Endothelial cell of umbilical vein (primary cell): ENCODE data around the gene YWHAH. TPM values are rescaled to one million over a fixed set of nuclear protein-coding genes. Genes with fewer than 3 reads are reported as not detected.

Source experiments
- BruUV-seq: library from RNA; stranded (reverse); fragments of 400-500 nt; replicated peaks from 2 replicates; lab custom pipeline; 2021; lab: Mats Ljungman, UMichigan
- CTCF ChIA-PET: fragments of 300-600, 350-600 bp; sonication (Branson Sonifier 250); formaldehyde crosslinking; loops from one replicate; lab custom pipeline; 2021; ENCODE audit warnings: antibody characterized with exemption, inconsistent platforms; lab: Charles Lee
- POLR2A ChIA-PET: fragments of 300-600, 350-600 bp; sonication (Branson Sonifier 250); formaldehyde crosslinking; loops from one replicate; lab custom pipeline; 2021; ENCODE audit warnings: antibody characterized with exemption, inconsistent platforms; lab: Charles Lee
- DNase-seq: peaks from one replicate; pipeline ENCODE4 v3.0.0-alpha.2; 2011; ENCODE audit warnings: low read depth, low spot score
- FAIRE-seq: peaks from 2 replicates; lab custom pipeline; 2011; peaks lifted over from hg19 to GRCh38; lab: Jason Lieb, UNC
- H2AFZ ChIP-seq: 2 replicates; pipeline ENCODE4 v1.6.0; 2012; ENCODE audit warnings: low read depth, low read length, control low read depth, inconsistent platforms
- H3K27ac ChIP-seq: 2 replicates; pipeline ENCODE4 v1.5.1; 2011; ENCODE audit warnings: low read depth, mild to moderate bottlenecking, control low read depth, low read length, moderate library complexity; ENCODE audit not compliant: insufficient read depth
- H3K27me3 ChIP-seq, 2 experiments: 2 replicates each; pipeline versions ENCODE4 v1.6.0 to v1.6.1; 2011; ENCODE audit warnings: low read length in 2 of 2, mixed read lengths in 1 of 2; ENCODE audit not compliant: control insufficient read depth in 2 of 2, insufficient read depth in 2 of 2
- H3K36me3 ChIP-seq, 2 experiments: 2 replicates in 1 of 2; 3 replicates in 1 of 2; pipeline ENCODE4 v1.5.1; 2011; ENCODE audit warnings: low read length in 2 of 2, mild to moderate bottlenecking in 1 of 2, moderate library complexity in 1 of 2; ENCODE audit not compliant: control insufficient read depth in 2 of 2, insufficient read depth in 2 of 2; ENCODE audit errors: extremely low read depth in 1 of 2
- H3K4me1 ChIP-seq: 3 replicates; pipeline ENCODE4 v1.5.1; 2011; ENCODE audit warnings: mild to moderate bottlenecking, low read length; ENCODE audit not compliant: control insufficient read depth, insufficient read depth; ENCODE audit errors: extremely low read depth
- H3K4me2 ChIP-seq: 2 replicates; pipeline ENCODE4 v1.6.1; 2011; ENCODE audit warnings: low read length, control low read depth, mixed read lengths; ENCODE audit not compliant: insufficient read depth
- H3K4me3 ChIP-seq, 3 experiments: fragments of 200-600 bp in 1 of 3; sonication (generic), shearing (Covaris generic) in 1 of 3; replicated peaks in 1 of 3; 2 replicates each; pipeline ENCODE4 v1.5.1; 2011 to 2016; ENCODE audit warnings: control low read depth in 3 of 3, low read length in 3 of 3, mild to moderate bottlenecking in 2 of 3, inconsistent platforms in 1 of 3, low read depth in 1 of 3, moderate library complexity in 1 of 3; ENCODE audit not compliant: insufficient read depth in 1 of 3
- H3K79me2 ChIP-seq: 2 replicates; pipeline ENCODE4 v1.6.0; 2012; ENCODE audit warnings: low read length, inconsistent platforms; ENCODE audit not compliant: control insufficient read depth, insufficient read depth
- H3K9ac ChIP-seq: replicated peaks from 2 replicates; pipeline ENCODE3; 2011; ENCODE audit warnings: low read length, control low read depth; ENCODE audit not compliant: insufficient read depth; ENCODE audit errors: extremely low read depth
- H3K9me1 ChIP-seq: replicated peaks from 3 replicates; pipeline ENCODE4 v1.6.0; 2011; ENCODE audit warnings: mild to moderate bottlenecking, low read length; ENCODE audit not compliant: control insufficient read depth, insufficient read depth; ENCODE audit errors: extremely low read depth
- H3K9me3 ChIP-seq: replicated peaks from 2 replicates; pipeline ENCODE4 v1.5.1; 2012; ENCODE audit warnings: low read length, inconsistent platforms; ENCODE audit not compliant: control insufficient read depth, insufficient read depth
- H4K20me1 ChIP-seq: replicated peaks from 2 replicates; pipeline ENCODE3; 2011; ENCODE audit warnings: mild to moderate bottlenecking, low read length; ENCODE audit not compliant: control insufficient read depth, insufficient read depth; ENCODE audit errors: extremely low read depth
- CTCF ChIP-seq, 2 donors: IDR thresholded peaks; 1 replicate in 1 of 2; 2 replicates in 1 of 2; pipeline ENCODE4 v1.5.1; 2011; ENCODE audit warnings: low read length in 2 of 2, mild to moderate bottlenecking in 2 of 2, moderate library complexity in 2 of 2, control low read depth in 1 of 2, inconsistent platforms in 1 of 2, low read depth in 1 of 2; ENCODE audit not compliant: insufficient read depth in 1 of 2; ENCODE audit errors: extremely low read depth in 1 of 2
- FOS ChIP-seq: IDR thresholded peaks from 2 replicates; pipeline ENCODE4 v1.6.1; 2011; ENCODE audit warnings: mild to moderate bottlenecking, low read length, moderate library complexity, borderline replicate concordance; ENCODE audit not compliant: insufficient read depth
- MAX ChIP-seq: IDR thresholded peaks from 2 replicates; pipeline ENCODE4 v1.6.1; 2011; ENCODE audit not compliant: insufficient read depth, insufficient read length
- POLR2A ChIP-seq: IDR thresholded peaks from 2 replicates; pipeline ENCODE4 v1.6.1; 2012; ENCODE audit warnings: low read depth, mild to moderate bottlenecking, control low read depth, low read length
- POLR2AphosphoS5 ChIP-seq: IDR thresholded peaks from 2 replicates; pipeline ENCODE4 v1.6.1; 2012; ENCODE audit warnings: low read depth, mild to moderate bottlenecking, control low read depth, low read length, moderate library complexity; ENCODE audit not compliant: insufficient read depth
- dilution Hi-C: fragments of 300-500 bp; cut with MboI; formaldehyde crosslinking; loops from one replicate; pipeline ENCODE4 v1.15.0; 2019; ENCODE audit warnings: low sequenced_read_pairs; ENCODE audit not compliant: extremely low pct_ligation_motif_present
- intact Hi-C: fragments of 100-400 bp; cut with micrococcal nuclease; formaldehyde crosslinking; loops from one replicate; pipeline ENCODE4 v1.10.0; 2022
- polyA plus RNA-seq, 4 experiments: library from polyadenylated mRNA; depleted of rRNA in 3 of 4; stranded (reverse) in 3 of 4; unstranded in 1 of 4; fragments of >200 nt; gene quantifications; 2 replicates each; pipeline versions ENCODE4 v1.2.1 to v1.2.3, GENCODE V29; 2011 to 2012; ENCODE audit warnings: missing spikeins in 1 of 4
- total RNA-seq: library from RNA; stranded (reverse); gene quantifications from 2 replicates; pipeline ENCODE4 v1.2.3, GENCODE V29; 2021

The YWHAH gene
- total and polyA plus RNA-seq, 2 donors (not counting 3 experiments of a cell fraction or from before 2014, with no cell fraction given) = 73.6 to 170 TPM

DNA sequence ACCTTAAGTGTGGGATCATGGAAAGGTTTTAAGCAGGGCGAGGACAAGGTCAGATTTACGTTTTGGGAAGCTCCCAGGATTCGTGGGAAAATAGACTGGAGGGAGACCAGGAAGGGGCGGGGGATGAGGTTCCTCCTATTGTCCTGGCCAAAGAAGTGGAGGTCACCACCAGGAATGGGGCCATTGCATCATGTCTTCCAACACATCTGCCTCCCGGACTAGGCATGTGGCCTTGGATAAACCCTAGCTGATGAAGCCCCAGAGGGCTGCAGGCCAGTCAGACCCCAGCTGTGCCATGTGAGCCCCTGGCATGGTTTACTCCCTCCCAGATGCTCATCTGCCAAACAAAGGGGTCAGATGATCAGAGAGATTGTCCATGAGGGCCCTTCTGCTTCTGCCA is 11.5 kb upstream of the YWHAH start:
- no peak for FAIRE-seq
- ChIA-PET CTCF (no interaction called here), POLR2A (no interaction called here)
- no peak for TF ChIP-seq MAX
- no peak for TF ChIP-seq FOS
- TF ChIP-seq CTCF (IDR thresholded peaks at IDR 0.05; ENCODE audit: extremely low read depth in 1 of 2, insufficient read depth in 1 of 2, low read depth in 1 of 2, low read length in 2 of 2) = no peak
- no peak for TF ChIP-seq POLR2A
- intact Hi-C loops (no loop called here), dilution Hi-C loops (no loop called here)
- Histone ChIP-seq H3K79me2 (no peaks in the 10 kb centered on the region), H3K4me2 (no peak overlapping the region), H4K20me1 (no peaks in the 10 kb centered on the region), H3K27me3 (peaks cover 3 to 20% of the 10 kb centered on the region in 2 experiments), H3K9ac (no peak overlapping the region), H3K4me1 (no peaks in the 10 kb centered on the region), H3K9me3 (no peaks in the 10 kb centered on the region), H3K4me3 (no peak overlapping the region), H3K9me1 (no peaks in the 10 kb centered on the region), H3K27ac (no peak overlapping the region), H3K36me3 (no peaks in the 10 kb centered on the region), H2AFZ (no peak overlapping the region)
- DNase-seq = no peak
- BruUV-seq = no TSS peak

- FAIRE-seq (no peak), DNase-seq (no peak)
- no peaks in the 10 kb centered on the region for H3K9me3 ChIP-seq
- intact Hi-C loops (no loop called here), dilution Hi-C loops (no loop called here)
- H3K27ac ChIP-seq = no peak overlapping the region
- peaks cover 0 to 16% of the 10 kb centered on the region in 2 experiments for H3K27me3 ChIP-seq
- no TSS peak for BruUV-seq
- H4K20me1 ChIP-seq = no peaks in the 10 kb centered on the region
- H3K79me2 ChIP-seq = no peaks in the 10 kb centered on the region
- H3K4me3 ChIP-seq = no peak overlapping the region
- no peak overlapping the region for H2AFZ ChIP-seq
- POLR2A ChIA-PET = no interaction called here
- H3K9ac ChIP-seq = no peak overlapping the region
- CTCF ChIA-PET = interaction anchor here (1.2 kb wide), 1 partner anchor 62 kb away, joined by 3 read pairs; no protein-coding TSS in a partner anchor
- no peaks in the 10 kb centered on the region for H3K36me3 ChIP-seq
- no peaks in the 10 kb centered on the region for H3K9me1 ChIP-seq
- H3K4me2 ChIP-seq = no peak overlapping the region
- TF ChIP-seq POLR2AphosphoS5 = no peak
- no peaks in the 10 kb centered on the region for H3K4me1 ChIP-seq
Observed at GRCh38 chr22:31933406-31933805, 10.9 kb upstream of the YWHAH start.
